Measurements from ENCODE around the gene MIOX. TPM values are rescaled to one million over a fixed set of nuclear protein-coding genes. Genes with fewer than 3 reads are reported as not detected.

The MIOX gene
- total and polyA plus RNA-seq, 2 of the 13 experiments (the other 11 are each of a cell fraction or from before 2014, with no cell fraction given) = 1.5 to 2.9 TPM

GRCh38 chr22:50518606-50519005 lies 31.9 kb downstream of the MIOX start:
- Histone ChIP-seq H3K27ac (ENCODE audit: extremely low read length, insufficient read depth, low read length) (no peak overlapping the region), H3K9me3 (ENCODE audit: low read length) (no peaks in the 10 kb centered on the region), H3K4me1 (ENCODE audit: insufficient read depth, low read length) (peaks cover 3% of the 10 kb centered on the region), H3K9ac (ENCODE audit: insufficient read depth, low read depth, low read length) (no peak overlapping the region), H3K36me3 (replicated peaks in 1 of 2; ENCODE audit: control insufficient read depth in 1 of 2, insufficient read depth in 2 of 2, low read length in 2 of 2) (peaks cover 22 to 63% of the 10 kb centered on the region in 2 experiments), H4K20me1 (ENCODE audit: insufficient read depth, low read length) (peaks cover 8% of the 10 kb centered on the region; the same call in 1 of the 2 replicates), H2AFZ (ENCODE audit: low read length) (no peak overlapping the region), H3K4me3 (replicated peaks in 1 of 3; ENCODE audit: insufficient read depth in 1 of 3, low read depth in 2 of 3, low read length in 3 of 3) (no peak overlapping the region), H3K79me2 (ENCODE audit: insufficient read depth, low read length) (peaks cover 20% of the 10 kb centered on the region), H3K4me2 (ENCODE audit: low read depth, low read length) (no peak overlapping the region), H3K27me3 (ENCODE audit: control insufficient read depth in 1 of 2, insufficient read depth in 2 of 2, low read length in 2 of 2) (no peaks in the 10 kb centered on the region)
- CTCF ChIA-PET (ENCODE audit: low intra/inter-chr PET ratio, low total read pairs) = no interaction called here
- no TSS peak for BruUV-seq (replicated peaks)
- WGBS (ENCODE audit: low lambda C conversion rate) = 90% methylated on average over 2 of the region's 7 CpGs
- FAIRE-seq (no peak), DNase-seq (ENCODE audit: low spot score) (no peak), ATAC-seq (no peak)
- in situ Hi-C loops (cut with HindIII; ENCODE audit: extremely low pct_ligation_motif_present, low pct_unique_long_range_greater_than_20kb) = no loop called here
- intact Hi-C loops (cut with micrococcal nuclease; ENCODE audit: unreplicated experiment) = no loop called here
- POLR2A ChIA-PET = no interaction called here
- no peak for TF ChIP-seq ZFYVE20 (CRISPR knock-in tag; IDR thresholded peaks at IDR 0.05; ENCODE audit: borderline replicate concordance, low read depth)
- TF ChIP-seq SMC3 (IDR thresholded peaks at IDR 0.05; ENCODE audit: low read length) = no peak
- no peak for TF ChIP-seq HDAC2 (CRISPR knock-in tag; IDR thresholded peaks at IDR 0.05)
- no peak for TF ChIP-seq ZNF615 (CRISPR knock-in tag; IDR thresholded peaks at IDR 0.05; ENCODE audit: borderline replicate concordance)
- no peak for TF ChIP-seq ZNF142 (CRISPR knock-in tag; IDR thresholded peaks at IDR 0.05)
- no peak for TF ChIP-seq ZNF775 (CRISPR knock-in tag; IDR thresholded peaks at IDR 0.05; ENCODE audit: borderline replicate concordance)
- no peak for TF ChIP-seq DNMT1 (CRISPR knock-in tag; IDR thresholded peaks at IDR 0.05)
- TF ChIP-seq ZNF510 (CRISPR knock-in tag; IDR thresholded peaks at IDR 0.05; ENCODE audit: low read depth) = no peak
- TF ChIP-seq ARNT2 (CRISPR knock-in tag; IDR thresholded peaks at IDR 0.05; ENCODE audit: low read depth) = no peak
- TF ChIP-seq CBFB (CRISPR knock-in tag; IDR thresholded peaks at IDR 0.05) = no peak
- no peak for TF ChIP-seq ZIK1 (CRISPR knock-in tag; IDR thresholded peaks at IDR 0.05; ENCODE audit: borderline replicate concordance, low read depth)
- no peak for TF ChIP-seq ZNF205 (CRISPR knock-in tag; IDR thresholded peaks at IDR 0.05)
- no peak for TF ChIP-seq ZNF484 (CRISPR knock-in tag; IDR thresholded peaks at IDR 0.05; ENCODE audit: borderline replicate concordance, low read depth)
- no peak for TF ChIP-seq ZNF891 (CRISPR knock-in tag; IDR thresholded peaks at IDR 0.05)
- TF ChIP-seq ZNF513 (CRISPR knock-in tag; conservative IDR thresholded peaks at IDR 0.05) = no peak
- TF ChIP-seq ZFP91 (CRISPR knock-in tag; IDR thresholded peaks at IDR 0.05; ENCODE audit: borderline replicate concordance) = no peak
- no peak for TF ChIP-seq ZNF841 (CRISPR knock-in tag; IDR thresholded peaks at IDR 0.05; ENCODE audit: borderline replicate concordance)
